SK-N-DZ (cell line): ENCODE measurements around the gene ZC3H12A.
"Not testable (repeated sequence)": the region's sequence is repeated elsewhere in the genome, so short reads cannot be mapped to it uniquely, and the experiment has no call there.

Experiments used
- DNase-seq: peaks from one replicate; pipeline ENCODE4 v3.0.0-alpha.2; 2015; ENCODE audit warnings: low spot score

Gene ZC3H12A

DNA sequence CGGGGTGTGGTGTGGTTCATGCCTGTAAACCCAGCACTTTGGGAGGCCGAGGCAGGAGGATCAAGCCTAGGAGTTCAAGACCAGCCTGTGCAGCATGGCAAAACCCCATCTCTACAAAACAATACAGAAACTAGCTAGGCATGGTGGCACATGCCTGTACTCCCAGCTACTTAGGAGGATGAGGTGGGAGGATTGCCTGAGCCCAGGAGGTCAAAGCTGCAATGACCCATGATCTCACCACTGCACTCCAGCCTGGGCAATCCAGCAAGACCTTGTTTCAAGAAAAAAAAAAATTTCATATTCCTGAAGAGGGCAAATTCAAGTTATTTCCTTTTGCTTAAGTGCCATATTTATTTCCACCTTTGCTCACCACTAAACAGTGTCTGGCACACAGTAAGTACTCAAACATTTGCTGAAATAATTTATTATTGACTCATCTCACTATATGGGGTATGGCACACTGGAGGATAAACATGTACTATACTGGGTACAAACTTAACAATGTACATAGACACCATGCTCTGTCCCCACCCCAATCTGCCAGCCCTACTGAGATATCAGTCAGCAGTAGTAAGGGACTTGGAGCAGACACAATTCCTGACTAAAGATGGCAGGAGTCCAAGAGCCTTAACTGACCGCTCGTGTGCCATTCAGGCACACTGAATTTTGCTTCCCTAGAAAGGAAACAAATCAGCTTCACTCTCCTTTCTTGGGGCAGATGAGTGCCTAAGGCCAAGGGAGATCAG is 24.7 kb downstream of the ZC3H12A start:
- DNase-seq: no peak

DNA sequence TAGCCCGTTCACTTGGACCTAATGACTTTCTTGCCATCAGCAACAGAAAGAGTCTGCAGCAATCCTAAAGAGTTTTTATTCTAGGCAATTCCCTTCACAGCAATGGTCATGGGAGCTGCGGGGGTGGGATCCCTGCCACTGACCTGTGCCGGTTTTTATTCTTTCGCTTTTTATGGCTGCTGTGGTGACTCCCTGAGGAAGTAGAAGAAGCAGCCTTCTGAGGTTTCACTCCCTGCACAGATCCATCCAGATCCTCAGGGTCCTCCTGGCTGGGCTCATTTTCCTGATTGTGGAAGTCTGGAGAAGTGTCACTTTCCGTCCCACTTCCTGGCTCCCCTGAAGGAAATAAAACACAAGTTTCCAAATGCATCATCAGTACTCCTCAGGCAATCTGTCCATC is 27.3 kb downstream of the ZC3H12A start:
- DNase-seq: no peak

DNA sequence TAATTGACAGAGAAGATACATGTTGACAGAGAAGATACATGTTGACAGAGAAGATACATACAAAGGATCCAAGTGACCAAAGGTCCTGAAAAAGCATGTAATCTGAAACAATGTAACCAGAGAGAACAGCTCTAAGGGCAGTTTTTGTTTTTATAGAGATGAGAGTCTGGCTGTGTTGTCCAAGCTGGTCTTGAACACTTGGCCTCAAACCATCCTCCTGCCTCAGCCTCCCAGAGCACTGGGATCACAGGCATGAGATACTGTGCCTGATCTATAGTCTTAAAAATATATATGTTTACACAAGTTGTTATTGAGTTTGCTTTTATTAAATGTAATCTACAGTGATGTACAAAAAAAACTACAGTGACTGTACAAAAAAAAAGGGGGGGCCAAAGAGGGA is 27.7 kb downstream of the ZC3H12A start:
- no peak for DNase-seq

DNA sequence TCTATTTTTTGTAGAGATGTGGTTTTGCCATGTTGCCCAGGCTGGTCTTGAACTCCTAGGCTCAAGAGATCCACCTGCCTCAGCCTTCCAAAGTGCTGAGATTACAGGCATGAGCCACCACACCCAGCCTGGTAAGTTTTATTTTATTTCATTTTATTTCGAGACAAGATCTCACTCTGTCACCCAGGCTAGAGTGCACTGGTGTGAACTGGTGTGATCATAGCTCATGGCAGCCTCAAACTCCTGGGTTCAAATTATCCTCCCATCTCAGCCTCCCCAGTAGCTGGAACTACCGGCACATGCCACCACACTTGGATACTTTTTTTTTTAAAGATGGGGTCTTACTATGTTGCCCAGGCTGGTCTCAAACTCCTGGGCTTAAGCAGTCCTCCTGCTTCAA is 28.4 kb downstream of the ZC3H12A start:
- DNase-seq: not testable (repeated sequence)

DNA sequence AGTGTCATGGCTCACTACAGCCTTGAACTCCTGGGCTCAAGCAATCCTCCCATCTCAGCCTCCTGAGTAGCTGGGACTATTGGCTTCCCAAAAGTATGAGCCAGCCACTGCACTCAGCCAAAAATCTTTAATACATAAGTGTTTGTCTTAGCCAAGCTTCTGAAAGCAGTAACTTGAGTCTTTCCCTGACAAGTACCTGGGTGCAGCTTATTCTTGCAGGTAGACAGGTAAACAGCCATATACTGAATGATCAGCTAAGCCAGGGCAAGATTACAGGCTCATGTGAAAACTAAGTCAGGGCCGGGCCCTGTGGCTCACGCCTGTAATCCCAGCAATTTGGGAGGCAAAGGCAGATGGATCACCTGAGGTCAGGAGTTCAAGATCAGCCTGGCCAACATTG is 32.4 kb downstream of the ZC3H12A start:
- DNase-seq: no peak

DNA sequence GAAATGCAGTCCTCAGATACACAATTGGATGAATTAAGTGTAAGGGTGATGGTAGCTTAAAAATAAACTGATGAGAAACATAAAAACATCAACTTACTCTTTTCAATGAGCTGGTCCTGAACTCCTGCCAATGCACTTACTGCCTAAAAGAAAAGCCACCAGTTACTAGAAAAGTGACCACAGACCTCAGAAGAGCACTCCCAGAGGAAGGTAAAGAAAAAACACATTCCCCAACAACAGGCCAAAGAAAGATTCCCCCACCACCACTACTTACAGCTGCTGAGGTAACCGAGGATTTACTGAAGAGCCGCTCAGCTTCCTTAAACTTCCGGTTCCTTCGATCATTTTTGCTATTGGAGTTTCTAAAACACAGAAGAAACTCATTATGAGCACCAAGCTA is 34.8 kb downstream of the ZC3H12A start:
- no peak for DNase-seq

DNA sequence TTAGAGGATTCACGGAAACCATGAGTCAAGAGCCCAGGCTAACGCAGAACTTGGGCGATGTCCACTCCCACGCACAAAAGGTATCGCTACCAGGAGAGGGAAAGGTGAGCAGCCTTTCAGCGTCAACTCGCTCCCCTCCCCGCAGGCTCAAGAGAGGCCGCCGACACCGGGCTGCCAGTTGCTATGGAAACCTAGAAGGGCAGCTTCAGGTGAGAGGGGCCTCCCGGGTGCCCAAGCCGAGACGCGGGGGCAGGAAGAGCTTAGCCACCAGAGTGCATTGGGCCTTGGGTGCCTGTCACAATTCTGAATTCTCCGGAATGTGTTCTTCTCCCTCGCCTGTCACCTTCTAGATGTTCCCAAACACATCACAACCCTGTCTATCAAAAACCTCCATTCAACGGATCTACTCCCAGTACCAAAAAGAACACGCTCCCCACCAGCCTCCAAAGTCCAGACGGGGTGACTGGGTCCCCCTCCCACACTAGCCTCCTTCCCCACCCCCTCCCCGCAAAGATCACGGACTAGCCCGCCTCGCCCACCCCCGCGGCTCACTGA is 39.5 kb downstream of the ZC3H12A start:
- peak; percentile 29 for DNase-seq

DNA sequence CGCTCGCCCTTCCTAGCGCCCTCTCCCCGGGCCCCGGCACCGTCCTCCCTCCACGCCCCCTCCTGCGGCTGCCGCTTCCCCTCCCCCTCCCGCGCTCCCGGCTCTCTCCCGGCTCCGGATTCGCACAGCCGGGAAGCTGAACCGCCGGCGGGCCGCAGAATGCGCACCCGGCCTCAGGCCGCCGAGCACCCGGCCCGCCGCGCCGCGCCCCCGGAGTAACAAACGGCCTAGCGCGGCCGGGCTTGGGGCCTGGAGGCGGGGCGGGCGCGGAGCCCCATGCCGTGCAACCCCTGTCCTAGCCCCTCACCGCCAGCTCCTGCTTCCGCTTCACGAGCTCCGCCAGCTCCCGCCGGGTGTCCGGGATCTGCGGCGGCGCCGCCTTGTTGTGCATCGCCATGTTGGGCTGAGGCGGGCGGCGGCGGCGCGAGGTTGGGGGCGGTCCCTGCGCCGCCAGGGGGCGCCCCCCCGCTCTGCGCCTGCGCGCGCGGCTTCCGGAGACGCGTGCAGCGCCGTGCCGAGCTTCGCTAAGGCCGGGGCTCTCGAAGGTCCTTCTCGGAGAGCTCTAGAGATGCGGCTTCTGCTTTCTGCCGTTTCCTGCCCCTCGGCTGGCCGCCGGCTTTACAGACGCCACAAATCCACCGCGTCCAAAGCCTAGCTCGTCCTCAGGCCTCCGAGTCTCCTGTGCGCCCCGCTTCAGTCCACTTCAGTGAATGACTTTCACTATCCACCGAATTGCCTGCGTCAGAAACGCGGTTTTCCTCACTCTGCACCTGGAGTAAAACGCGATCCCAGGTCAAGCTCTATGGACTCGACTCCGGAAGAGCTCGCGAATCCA is 40.2 kb downstream of the ZC3H12A start, which contains the start of gene MEAF6:
Gene MEAF6 (minus strand): TSS at position 417 of the 835 bp plus-strand sequence. CDS start 20 bp downstream, at position 397.
- peak; percentile 76 for DNase-seq

DNA sequence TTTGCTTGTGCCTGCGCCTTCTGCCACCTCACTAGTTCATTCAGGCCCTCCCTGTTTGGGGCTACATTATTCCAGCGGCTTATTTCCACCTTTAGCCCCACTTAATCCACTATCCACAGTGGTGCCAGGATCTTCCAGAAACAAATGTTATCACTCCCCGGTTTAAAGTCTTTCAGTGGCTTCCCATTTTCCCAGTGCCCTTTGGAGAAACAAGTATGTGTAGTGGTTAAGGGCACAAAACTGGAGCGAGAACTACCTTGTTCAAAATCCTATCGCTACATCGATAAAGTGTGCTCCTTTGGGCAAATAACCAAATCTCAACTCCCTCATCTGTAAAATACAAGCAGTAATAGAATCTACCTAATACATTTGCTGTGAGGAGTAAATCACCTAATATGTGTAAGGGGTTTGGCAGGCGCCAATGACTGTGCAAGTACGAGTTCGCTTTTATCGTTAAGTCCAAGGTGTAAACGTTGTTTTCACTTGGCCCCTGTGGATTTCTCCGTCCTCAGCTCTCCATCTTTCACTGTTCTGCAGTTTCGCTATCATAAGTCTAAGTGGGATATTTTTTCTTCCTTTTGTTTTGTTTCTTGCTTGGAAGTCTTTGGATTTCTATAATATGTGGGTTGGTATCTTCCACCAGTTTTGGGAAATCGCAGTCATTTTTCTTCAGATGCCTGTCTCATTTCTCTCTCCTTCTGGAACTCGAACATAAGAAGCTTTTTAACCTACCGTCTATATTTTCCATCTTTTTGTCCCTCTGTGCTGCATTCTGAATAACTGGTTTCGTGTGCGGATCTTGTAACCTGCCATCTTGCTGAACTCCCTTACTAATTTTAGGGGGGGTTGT is 41.0 kb downstream of the ZC3H12A start:
- peak; percentile 8 for DNase-seq

DNA sequence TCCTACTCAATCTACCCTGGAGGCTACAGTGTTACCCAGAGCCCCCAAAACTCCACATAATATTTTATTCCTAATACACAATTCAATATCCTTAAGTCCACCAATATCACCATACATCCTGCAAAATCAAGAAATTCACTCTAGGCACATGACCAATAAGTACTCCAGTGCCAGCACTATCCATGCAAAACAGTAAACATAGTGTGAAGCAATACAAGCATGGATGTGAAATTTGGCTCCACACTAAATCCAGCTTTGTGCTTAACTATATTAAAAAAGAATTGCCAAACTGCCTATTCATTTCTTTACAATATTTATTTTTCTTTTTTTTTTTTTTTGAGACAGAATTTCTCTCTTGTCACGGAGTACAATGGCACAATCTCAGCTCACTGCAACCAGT is 43.2 kb downstream of the ZC3H12A start:
- no peak for DNase-seq

DNA sequence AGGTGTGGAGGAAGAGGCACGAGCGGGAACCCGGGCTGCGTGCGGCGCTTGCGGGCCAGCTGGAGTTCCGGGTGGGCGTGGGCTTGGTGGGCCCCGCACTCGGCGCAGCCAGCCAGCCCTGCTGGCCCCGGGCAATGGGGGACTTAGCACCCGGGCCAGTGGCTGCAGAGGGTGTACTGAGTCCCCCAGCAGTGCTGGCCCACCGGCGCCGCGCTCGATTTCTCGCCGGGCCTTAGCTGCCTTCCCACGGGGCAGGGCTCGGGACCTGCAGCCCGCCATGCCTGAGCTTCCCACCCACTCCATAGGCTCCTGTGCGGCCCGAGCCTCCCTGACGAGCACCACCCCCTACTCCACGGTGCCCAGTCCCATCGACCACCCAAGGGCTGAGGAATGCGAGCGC is 43.9 kb downstream of the ZC3H12A start:
- not testable (repeated sequence) for DNase-seq

DNA sequence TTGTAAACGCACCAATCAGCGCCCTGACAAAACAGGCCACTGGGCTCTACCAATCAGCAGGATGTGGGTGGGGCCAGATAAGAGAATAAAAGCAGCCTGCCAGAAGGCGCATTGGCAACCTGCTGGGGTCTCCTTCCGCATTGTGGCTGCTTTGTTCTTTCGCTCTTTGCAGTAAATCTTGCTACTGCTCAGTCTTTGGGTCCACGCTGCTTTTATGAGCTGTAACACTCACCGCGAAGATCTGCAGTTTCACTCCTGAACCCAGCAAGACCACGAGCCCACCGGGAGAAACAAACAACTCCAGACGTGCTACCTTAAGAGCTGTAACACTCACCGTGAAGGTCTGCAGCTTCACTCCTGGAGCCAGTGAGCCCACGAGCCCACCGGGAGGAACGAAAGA is 44.5 kb downstream of the ZC3H12A start:
- not testable (repeated sequence) for DNase-seq

DNA sequence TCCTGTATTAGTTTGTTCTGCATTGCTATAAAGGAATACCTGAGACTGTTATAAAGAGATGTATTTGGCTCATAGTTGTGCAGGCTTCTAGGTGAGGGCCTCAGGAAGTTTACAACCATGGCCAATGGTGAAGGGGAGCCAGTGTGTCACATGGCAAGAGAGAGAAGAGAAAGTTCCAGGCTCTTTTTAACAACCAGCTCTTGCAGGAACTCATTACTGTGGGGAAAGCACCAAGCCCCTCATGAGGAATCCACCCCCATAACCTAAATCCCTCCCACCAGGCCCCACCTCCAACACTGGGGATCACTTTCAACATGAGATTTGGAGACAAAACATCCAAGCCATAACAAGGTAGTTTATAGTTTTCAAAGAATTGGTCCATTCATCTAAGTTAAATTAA is 45.2 kb downstream of the ZC3H12A start:
- DNase-seq: no peak

DNA sequence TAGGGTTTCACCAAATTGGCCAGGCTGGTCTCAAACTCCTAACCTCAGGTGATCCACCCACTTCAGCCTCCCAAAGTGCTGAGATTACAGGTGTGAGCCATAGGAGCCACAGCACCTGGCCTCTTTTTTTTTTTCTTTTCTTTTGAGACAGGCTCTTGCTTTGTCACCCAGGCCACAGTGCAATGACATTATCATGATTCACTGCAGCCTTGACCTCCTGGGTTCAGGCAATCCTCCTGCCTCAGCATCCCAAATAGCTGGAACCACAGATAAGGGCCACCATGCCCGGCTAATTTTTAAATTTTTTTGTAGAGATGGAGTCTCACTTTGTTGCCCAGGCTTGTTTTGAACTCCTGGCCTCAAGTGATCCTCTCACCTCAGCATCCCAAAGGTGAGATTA is 55.5 kb downstream of the ZC3H12A start:
- DNase-seq: not testable (repeated sequence)

DNA sequence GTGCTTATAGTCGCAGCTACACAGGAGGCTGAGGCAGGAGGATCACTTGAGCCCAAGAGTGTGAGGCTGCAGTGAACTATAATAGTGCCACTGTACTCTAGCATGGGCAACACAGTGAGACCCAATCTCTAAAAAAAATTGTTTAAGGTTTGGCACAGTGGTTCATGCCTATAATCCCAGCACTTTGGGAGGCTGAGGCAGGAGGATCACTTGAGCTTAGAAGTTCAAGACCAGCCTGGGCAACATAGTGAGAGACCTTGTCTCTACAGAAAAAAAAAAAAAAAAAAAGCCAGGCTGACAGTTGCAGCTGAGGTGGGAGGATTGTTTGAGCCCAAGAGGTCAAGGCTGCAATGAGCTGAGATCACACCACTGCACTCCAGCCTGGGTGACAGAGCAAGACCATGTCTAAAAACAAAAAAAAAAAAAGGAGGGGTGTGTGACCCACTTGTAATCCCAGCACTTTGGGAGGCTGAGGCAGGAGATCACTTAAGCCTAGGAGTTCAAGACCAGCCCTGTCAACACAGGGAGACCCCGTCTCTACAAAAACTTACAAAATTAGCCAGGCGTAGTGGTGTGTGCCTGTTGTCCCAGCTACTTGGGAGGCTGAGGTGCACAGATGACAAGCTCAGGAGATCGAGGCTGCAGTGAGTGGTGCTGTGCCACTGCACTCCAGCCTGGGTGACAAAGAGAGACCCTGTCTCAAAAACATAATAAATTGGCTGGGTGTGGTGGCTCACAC is 58.2 kb downstream of the ZC3H12A start:
- DNase-seq: not testable (repeated sequence)

DNA sequence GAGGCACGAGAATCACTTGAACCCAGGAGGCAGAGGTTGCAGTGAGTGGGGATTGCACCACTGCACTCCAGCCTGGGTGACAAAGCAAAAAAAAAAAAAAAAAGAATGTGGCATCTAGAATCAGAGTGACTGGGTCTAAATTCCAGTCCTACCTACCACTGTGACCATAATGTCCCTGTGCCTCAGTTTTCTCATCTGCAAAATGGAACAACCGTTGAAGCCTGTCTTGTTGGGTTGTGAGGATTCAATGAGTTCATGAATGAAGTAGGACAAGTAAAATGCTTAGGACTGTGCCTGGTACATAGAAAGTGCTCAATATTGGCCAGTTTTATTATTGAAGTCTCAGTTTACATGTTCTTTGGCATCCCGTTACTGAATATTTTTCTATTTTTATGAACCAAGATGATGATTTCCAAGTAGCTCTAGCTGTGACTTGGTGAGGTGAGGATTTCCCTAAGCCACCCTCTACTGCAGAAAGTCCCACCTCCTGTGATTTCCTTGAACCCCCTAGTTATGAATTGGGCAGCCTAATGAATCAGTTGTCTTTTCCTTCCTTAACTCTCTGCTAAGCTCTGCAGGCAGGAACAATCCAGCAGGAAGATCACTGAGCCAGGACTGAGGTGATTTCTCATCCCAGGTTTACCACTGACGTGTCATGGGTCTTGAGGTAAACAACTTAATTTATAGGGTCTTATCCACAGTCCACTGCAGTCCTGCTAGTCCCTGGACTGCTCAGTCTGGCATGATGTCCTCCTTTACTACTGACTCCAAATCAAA is 59.1 kb downstream of the ZC3H12A start:
- DNase-seq: no peak
